HepG2 (cell line): ENCODE measurements around the gene ING5. TPM values are rescaled to one million over a fixed set of nuclear protein-coding genes. Genes with fewer than 3 reads are reported as not detected.

Experiments
- CHCHD3 ChIP-seq: sonication (generic); formaldehyde crosslinking; IDR thresholded peaks from 2 replicates; pipeline ENCODE4 v1.8.0; 2022; ENCODE audit warnings: mild to moderate bottlenecking, missing genetic modification reagents, moderate library complexity
- E2F2 ChIP-seq: sonication (generic); formaldehyde crosslinking; IDR thresholded peaks from 2 replicates; pipeline ENCODE4 v1.4.0; 2020; ENCODE audit warnings: missing genetic modification reagents, borderline replicate concordance
- HOXA3 ChIP-seq: sonication (generic); formaldehyde crosslinking; IDR thresholded peaks from 2 replicates; pipeline ENCODE4 v1.5.0; 2020; ENCODE audit warnings: missing genetic modification reagents
- KAT2B ChIP-seq: fragments of 150-350 bp; IDR thresholded peaks from 2 replicates; pipeline ENCODE4 v1.6.1; 2014; ENCODE audit warnings: low read depth, low read length, borderline replicate concordance
- MAFF ChIP-seq: IDR thresholded peaks from 2 replicates; pipeline ENCODE4 v1.6.1; 2011; ENCODE audit warnings: low read depth, low read length, improper control_type of control experiment
- MAFK ChIP-seq, 2 experiments: IDR thresholded peaks in 1 of 2; conservative IDR thresholded peaks in 1 of 2; 2 replicates each; pipeline ENCODE4 v1.6.1; 2011; ENCODE audit warnings: improper control_type of control experiment in 2 of 2, low read length in 2 of 2
- MED1 ChIP-seq: sonication (generic); formaldehyde crosslinking; IDR thresholded peaks from 2 replicates; pipeline ENCODE4 v1.4.0; 2020; ENCODE audit warnings: missing genetic modification reagents
- NRL ChIP-seq: sonication (generic); formaldehyde crosslinking; IDR thresholded peaks from 2 replicates; pipeline ENCODE4 v1.5.0; 2020; ENCODE audit warnings: missing genetic modification reagents, mild to moderate bottlenecking, moderate library complexity, borderline replicate concordance
- PATZ1 ChIP-seq: sonication (generic); formaldehyde crosslinking; IDR thresholded peaks from 2 replicates; pipeline ENCODE4 v1.4.0; 2020; ENCODE audit warnings: missing genetic modification reagents
- PCBP2 ChIP-seq: fragments of 200-400 bp; formaldehyde crosslinking; optimal IDR thresholded peaks from 2 replicates; pipeline ENCODE3; 2018; ENCODE audit warnings: low read length, low read depth; ENCODE audit not compliant: poor library complexity, severe bottlenecking
- RFXAP ChIP-seq: sonication (generic); formaldehyde crosslinking; IDR thresholded peaks from 2 replicates; pipeline ENCODE4 v1.4.0; 2020; ENCODE audit warnings: missing genetic modification reagents, borderline replicate concordance
- SP1 ChIP-seq, 2 experiments: fragments of 450-650 bp in 1 of 2; sonication (generic) in 1 of 2; formaldehyde crosslinking in 1 of 2; IDR thresholded peaks; 2 replicates each; pipeline versions ENCODE4 v1.4.0 to v1.6.1; 2016 to 2020; ENCODE audit warnings: missing genetic modification reagents in 1 of 2
- SRY ChIP-seq: sonication (generic); formaldehyde crosslinking; IDR thresholded peaks from 2 replicates; pipeline ENCODE4 v1.8.0; 2022; ENCODE audit warnings: mild to moderate bottlenecking, missing genetic modification reagents
- TERF1 ChIP-seq: sonication (generic); formaldehyde crosslinking; IDR thresholded peaks from 2 replicates; pipeline ENCODE4 v1.8.0; 2022; ENCODE audit warnings: mild to moderate bottlenecking, missing genetic modification reagents, moderate library complexity
- TOE1 ChIP-seq: sonication (generic); formaldehyde crosslinking; IDR thresholded peaks from 2 replicates; pipeline ENCODE4 v1.4.0; 2020; ENCODE audit warnings: mild to moderate bottlenecking, missing genetic modification reagents
- TOPORS ChIP-seq: sonication (generic); formaldehyde crosslinking; IDR thresholded peaks from 2 replicates; pipeline ENCODE4 v1.8.0; 2023; ENCODE audit warnings: mild to moderate bottlenecking, missing genetic modification reagents
- XRCC5 ChIP-seq: fragments of 200-400 bp; formaldehyde crosslinking; optimal IDR thresholded peaks from 2 replicates; pipeline ENCODE3; 2017; ENCODE audit warnings: mild to moderate bottlenecking, low read length
- ZNF20 ChIP-seq: sonication (generic); formaldehyde crosslinking; IDR thresholded peaks from 2 replicates; pipeline ENCODE4 v1.4.0; 2020; ENCODE audit warnings: mild to moderate bottlenecking, moderate library complexity, missing genetic modification reagents
- ZNF253 ChIP-seq: sonication (generic); formaldehyde crosslinking; IDR thresholded peaks from 2 replicates; pipeline ENCODE4 v1.8.0; 2022; ENCODE audit warnings: mild to moderate bottlenecking, missing genetic modification reagents, borderline replicate concordance
- ZNF546 ChIP-seq: sonication (generic); formaldehyde crosslinking; conservative IDR thresholded peaks from 2 replicates; pipeline ENCODE4 v1.8.1; 2023; ENCODE audit warnings: mild to moderate bottlenecking, missing genetic modification reagents
- ZNF615 ChIP-seq: sonication (generic); formaldehyde crosslinking; IDR thresholded peaks from 2 replicates; pipeline ENCODE4 v1.5.0; 2020; ENCODE audit warnings: mild to moderate bottlenecking, missing genetic modification reagents, borderline replicate concordance
- ZNF652 ChIP-seq: IDR thresholded peaks from 2 replicates; pipeline ENCODE4 v1.6.1; 2016; ENCODE audit warnings: low read depth, borderline replicate concordance
- ZNF770 ChIP-seq: sonication (generic); formaldehyde crosslinking; IDR thresholded peaks from 2 replicates; pipeline ENCODE4 v1.5.0; 2020; ENCODE audit warnings: mild to moderate bottlenecking, missing genetic modification reagents
- polyA plus RNA-seq, 8 experiments: library from polyadenylated mRNA; depleted of rRNA in 3 of 8; stranded (reverse) in 7 of 8; unstranded in 1 of 8; fragments of >200 nt; fragmentation: Illumina TruSeq in 4 of 8; extraction: Trizol in 4 of 8; gene quantifications; 2 replicates each; pipeline versions ENCODE4 v1.2.1 to v1.2.3, GENCODE V29; 2011 to 2016; ENCODE audit warnings: low read depth in 4 of 8, missing spikeins in 1 of 8, mixed read lengths in 1 of 8; ENCODE audit not compliant: insufficient read depth in 1 of 8
- total RNA-seq, 5 experiments: library from RNA; depleted of rRNA; stranded (reverse); fragments of >200 nt; fragmentation: Illumina TruSeq; extraction: Trizol; gene quantifications; 2 replicates each; pipeline ENCODE4 v1.2.3, GENCODE V29; 2016; ENCODE audit warnings: low read depth in 1 of 5

The ING5 gene
- total and polyA plus RNA-seq, 2 of the 13 experiments (the other 11 are each of a cell fraction or from before 2014, with no cell fraction given), result 61.9 to 71.9 TPM

GRCh38 chr2:241774419-241775222, 72.8 kb downstream of the ING5 start (continued):
- TF ChIP-seq SRY (CRISPR knock-in tag) (no peak; the same call in 1 of the 2 replicates), CHCHD3 (CRISPR knock-in tag) (peak; percentile 94; the same call in 1 of the 2 replicates), ZNF652 (CRISPR knock-in tag) (no peak), MAFK (conservative IDR thresholded peaks at IDR 0.05 in 1 of 2, IDR thresholded peaks at IDR 0.05 in 1 of 2; ENCODE audit: low read length in 2 of 2) (no peak), ZNF20 (CRISPR knock-in tag) (0 out of 2 replicates have a peak, but pooled peaks have one; percentile 32), TERF1 (CRISPR knock-in tag) (no peak; the same call in 1 of the 2 replicates), RFXAP (no peak), MAFF (no peak), XRCC5 (peak; percentile 41), HOXA3 (peak; percentile 52; the same call in 1 of the 2 replicates), KAT2B (no peak), PCBP2 (no peak), PATZ1 (peak; percentile 82), ZNF615 (CRISPR knock-in tag) (no peak), NRL (CRISPR knock-in tag) (peak; percentile 77), SP1 (IDR thresholded peaks at IDR 0.05) (no peak), SP1 (CRISPR knock-in tag; IDR thresholded peaks at IDR 0.05) (0 out of 2 replicates have a peak, but pooled peaks have one; percentile 27), E2F2 (CRISPR knock-in tag) (peak; percentile 12; the same call in 1 of the 2 replicates), ZNF770 (CRISPR knock-in tag) (peak; percentile 82), TOPORS (CRISPR knock-in tag) (0 out of 2 replicates have a peak, but pooled peaks have one; percentile 54), ZNF546 (CRISPR knock-in tag) (0 out of 2 replicates have a peak, but pooled peaks have one; percentile 11), ZNF253 (CRISPR knock-in tag) (peak; percentile 56; the same call in 1 of the 2 replicates), MED1 (CRISPR knock-in tag) (peak; percentile 43), TOE1 (CRISPR knock-in tag) (no peak; the same call in 1 of the 2 replicates)
